ENCODE measurements around the gene SORCS2.

GRCh38 chr4:7322166-7322991, 130.0 kb downstream of the SORCS2 start:
- TF ChIP-seq ZNF274 (IDR thresholded peaks at IDR 0.05; ENCODE audit: low read depth, low read length) (no peak), YY1 (IDR thresholded peaks at IDR 0.05; ENCODE audit: insufficient read depth, insufficient read length) (no peak), SUZ12 (IDR thresholded peaks at IDR 0.05; ENCODE audit: extremely low read depth, insufficient read depth, insufficient read length) (no peak)
